ENCODE data around the gene SORBS1. TPM values are rescaled to one million over a fixed set of nuclear protein-coding genes. Genes with fewer than 3 reads are reported as not detected.

The SORBS1 gene
- total and polyA plus RNA-seq, 2 donors (not counting 3 experiments of a cell fraction or from before 2014, with no cell fraction given) = 2.0 to 7.9 TPM

GRCh38 chr10:95359466-95359865, 201.7 kb downstream of the SORBS1 start:
- Histone ChIP-seq H4K20me1 (replicated peaks; ENCODE audit: control insufficient read depth, extremely low read depth, insufficient read depth, low read length) (no peaks in the 10 kb centered on the region), H3K4me1 (ENCODE audit: control insufficient read depth, extremely low read depth, insufficient read depth, low read length) (peaks cover 12% of the 10 kb centered on the region), H3K4me3 (replicated peaks in 1 of 3; ENCODE audit: insufficient read depth in 1 of 3, low read depth in 1 of 3, low read length in 3 of 3) (no peak overlapping the region), H3K9ac (replicated peaks; ENCODE audit: extremely low read depth, insufficient read depth, low read length) (no peak overlapping the region), H3K27ac (ENCODE audit: insufficient read depth, low read depth, low read length) (no peak overlapping the region), H2AFZ (ENCODE audit: low read depth, low read length) (no peak overlapping the region), H3K36me3 (ENCODE audit: control insufficient read depth in 2 of 2, extremely low read depth in 1 of 2, insufficient read depth in 2 of 2, low read length in 2 of 2) (no peaks in the 10 kb centered on the region), H3K27me3 (ENCODE audit: control insufficient read depth in 2 of 2, insufficient read depth in 2 of 2, low read length in 2 of 2) (no peaks in the 10 kb centered on the region), H3K9me3 (replicated peaks; ENCODE audit: control insufficient read depth, insufficient read depth, low read length) (no peaks in the 10 kb centered on the region), H3K4me2 (ENCODE audit: insufficient read depth, low read length) (no peak overlapping the region), H3K9me1 (replicated peaks; ENCODE audit: control insufficient read depth, extremely low read depth, insufficient read depth, low read length) (no peaks in the 10 kb centered on the region), H3K79me2 (ENCODE audit: control insufficient read depth, insufficient read depth, low read length) (no peaks in the 10 kb centered on the region)
- intact Hi-C loops (cut with micrococcal nuclease) (no loop called here), dilution Hi-C loops (cut with MboI; ENCODE audit: extremely low pct_ligation_motif_present, low sequenced_read_pairs) (no loop called here)
- DNase-seq (ENCODE audit: low read depth, low spot score) (no peak), FAIRE-seq (no peak)
- ChIA-PET CTCF (interaction anchor here (1.1 to 11.9 kb wide), 7 partner anchors 15 to 242 kb away, joined by 3 to 492 read pairs (median 6); no protein-coding TSS in a partner anchor), POLR2A (no interaction called here)
- TF ChIP-seq FOS (IDR thresholded peaks at IDR 0.05; ENCODE audit: borderline replicate concordance, insufficient read depth, low read length) (no peak), GATA2 (IDR thresholded peaks at IDR 0.05; ENCODE audit: insufficient read depth, insufficient read length, low read depth, low read length) (no peak), EZH2 (IDR thresholded peaks at IDR 0.05; ENCODE audit: borderline replicate concordance, low read depth, low read length, severe bottlenecking) (no peak)
- no TSS peak for BruUV-seq (replicated peaks)

- H3K36me3 ChIP-seq (ENCODE audit: control insufficient read depth in 2 of 2, extremely low read depth in 1 of 2, insufficient read depth in 2 of 2, low read length in 2 of 2) = no peaks in the 10 kb centered on the region
- H3K4me1 ChIP-seq (ENCODE audit: control insufficient read depth, extremely low read depth, insufficient read depth, low read length) = peaks cover 9% of the 10 kb centered on the region
- H3K9me1 ChIP-seq (replicated peaks; ENCODE audit: control insufficient read depth, extremely low read depth, insufficient read depth, low read length) = no peaks in the 10 kb centered on the region
- no peaks in the 10 kb centered on the region for H3K9me3 ChIP-seq (replicated peaks; ENCODE audit: control insufficient read depth, insufficient read depth, low read length)
- no peak overlapping the region for H3K4me2 ChIP-seq (ENCODE audit: insufficient read depth, low read length)
- intact Hi-C loops (cut with micrococcal nuclease) (no loop called here), dilution Hi-C loops (cut with MboI; ENCODE audit: extremely low pct_ligation_motif_present, low sequenced_read_pairs) (no loop called here)
- no peak for TF ChIP-seq POLR2A (IDR thresholded peaks at IDR 0.05; ENCODE audit: low read depth, low read length)
- TF ChIP-seq EZH2 (IDR thresholded peaks at IDR 0.05; ENCODE audit: borderline replicate concordance, low read depth, low read length, severe bottlenecking) = no peak
- H3K4me3 ChIP-seq (replicated peaks in 1 of 3; ENCODE audit: insufficient read depth in 1 of 3, low read depth in 1 of 3, low read length in 3 of 3) = no peak overlapping the region
- FAIRE-seq (no peak), DNase-seq (ENCODE audit: low read depth, low spot score) (no peak)
- no peaks in the 10 kb centered on the region for H3K79me2 ChIP-seq (ENCODE audit: control insufficient read depth, insufficient read depth, low read length)
- no peak overlapping the region for H3K27ac ChIP-seq (ENCODE audit: insufficient read depth, low read depth, low read length)
- no TSS peak for BruUV-seq (replicated peaks)
- H2AFZ ChIP-seq (ENCODE audit: low read depth, low read length) = no peak overlapping the region
- CTCF ChIA-PET = no interaction called here
- H4K20me1 ChIP-seq (replicated peaks; ENCODE audit: control insufficient read depth, extremely low read depth, insufficient read depth, low read length) = no peaks in the 10 kb centered on the region
- no peak overlapping the region for H3K9ac ChIP-seq (replicated peaks; ENCODE audit: extremely low read depth, insufficient read depth, low read length)
- POLR2A ChIA-PET = no interaction called here
- H3K27me3 ChIP-seq (ENCODE audit: control insufficient read depth in 2 of 2, insufficient read depth in 2 of 2, low read length in 2 of 2) = no peaks in the 10 kb centered on the region
These were observed 204.8 kb downstream of the SORBS1 start for GRCh38 chr10:95356190-95356955.

Data from endothelial cell of umbilical vein (primary cell).